Jurkat, Clone E6-1 (cell line): ENCODE measurements around the gene RAD18.

ENCODE experiments used
- DNase-seq: peaks from one replicate; pipeline ENCODE4 v3.0.0-alpha.2; 2011; ENCODE audit warnings: low read depth, low spot score
- H3K4me3 ChIP-seq: 2 replicates; pipeline ENCODE4 v1.5.1; 2011; ENCODE audit warnings: mild to moderate bottlenecking, low read length, control low read depth, moderate library complexity

Gene RAD18

DNA sequence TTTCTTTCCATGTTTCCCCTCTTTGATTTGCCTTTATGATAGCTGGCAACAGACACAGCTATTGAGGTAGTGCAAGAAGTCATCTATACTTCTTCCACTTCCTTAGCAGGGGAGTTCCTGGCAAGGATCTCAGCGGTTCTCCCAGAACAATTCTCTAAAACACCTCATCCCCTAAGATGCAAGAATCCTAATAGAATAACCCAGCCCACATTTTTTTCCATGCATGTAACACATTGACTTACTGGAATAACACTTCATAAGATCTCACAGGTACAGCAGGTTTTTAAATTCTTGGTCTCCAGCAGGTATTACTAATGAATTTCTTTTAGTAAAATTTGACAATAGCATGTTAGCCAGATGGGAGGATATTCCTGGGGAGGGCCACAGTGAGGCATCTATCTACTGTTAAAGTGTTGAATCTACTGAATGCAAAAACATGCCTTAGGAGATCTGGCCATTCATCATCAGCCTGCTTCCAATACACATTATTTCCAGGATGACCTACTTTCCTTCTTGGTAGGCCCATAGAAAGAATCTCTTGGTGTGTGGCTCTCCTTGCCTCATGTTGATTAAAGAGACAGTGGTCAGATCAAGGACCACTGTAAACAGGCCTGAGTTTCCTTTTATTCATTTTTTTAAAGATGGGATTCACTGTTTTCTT, 78.5 kb downstream of the RAD18 start:
- H3K4me3 ChIP-seq: no peak overlapping the region

GRCh38 chr3:8882642-8883041, 80.6 kb downstream of the RAD18 start:
- no peak for DNase-seq
- H3K4me3 ChIP-seq: no peak overlapping the region

More for the DNA sequence above, 78.5 kb downstream of the RAD18 start:
- DNase-seq: no peak

DNA sequence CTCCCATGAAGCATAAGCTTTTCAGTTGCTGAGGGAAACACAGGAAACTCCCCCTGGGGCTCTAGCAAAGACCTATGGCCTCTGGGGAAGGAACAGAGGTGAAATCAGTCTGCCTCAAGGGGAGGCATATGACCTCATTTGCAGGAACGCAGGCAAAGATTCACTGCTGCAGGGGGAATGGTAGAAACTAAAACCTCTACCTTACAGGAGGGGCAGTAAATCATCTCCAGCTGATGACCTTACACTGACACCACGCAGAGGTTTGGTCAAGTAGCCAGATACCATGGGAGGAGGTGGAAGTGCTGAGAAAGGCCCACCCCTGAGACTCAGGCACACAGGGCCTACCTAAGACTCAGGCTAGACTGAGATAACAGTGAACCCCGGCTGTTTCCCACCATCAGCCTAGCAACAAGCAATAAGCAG, 81.1 kb downstream of the RAD18 start:
- H3K4me3 ChIP-seq: no peak overlapping the region
- DNase-seq: no peak

DNA sequence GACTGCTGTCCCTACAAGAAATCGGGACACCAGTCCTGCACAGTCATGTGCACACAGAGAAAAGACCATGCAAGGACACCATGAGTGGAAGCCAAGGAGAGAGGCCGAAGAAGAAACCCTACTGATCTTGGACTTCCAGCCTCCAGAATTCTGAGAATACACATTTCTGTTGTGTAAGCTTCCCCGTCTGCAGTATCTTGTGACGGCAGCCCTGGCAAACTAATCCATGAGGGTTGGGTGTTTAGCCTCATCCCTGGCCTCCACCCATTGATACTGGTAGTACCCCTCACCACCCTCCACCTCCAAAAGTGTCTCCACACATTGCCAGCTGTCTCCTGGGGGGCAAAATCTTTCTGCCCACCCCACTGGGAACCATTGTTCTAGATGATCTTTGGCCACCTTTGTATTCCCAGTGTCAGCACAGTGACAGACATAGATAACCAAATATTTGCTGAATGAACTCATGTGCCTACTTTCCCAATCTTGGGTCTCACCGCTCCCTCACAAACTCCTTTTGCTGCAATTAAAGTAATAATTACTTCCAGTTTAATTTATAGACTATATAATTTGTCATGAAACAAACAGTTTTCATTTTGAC, 83.8 kb downstream of the RAD18 start:
- no peak overlapping the region for H3K4me3 ChIP-seq
- DNase-seq: no peak

GRCh38 chr3:8875836-8876235, 87.4 kb downstream of the RAD18 start:
- no peak overlapping the region for H3K4me3 ChIP-seq
- DNase-seq: no peak

DNA sequence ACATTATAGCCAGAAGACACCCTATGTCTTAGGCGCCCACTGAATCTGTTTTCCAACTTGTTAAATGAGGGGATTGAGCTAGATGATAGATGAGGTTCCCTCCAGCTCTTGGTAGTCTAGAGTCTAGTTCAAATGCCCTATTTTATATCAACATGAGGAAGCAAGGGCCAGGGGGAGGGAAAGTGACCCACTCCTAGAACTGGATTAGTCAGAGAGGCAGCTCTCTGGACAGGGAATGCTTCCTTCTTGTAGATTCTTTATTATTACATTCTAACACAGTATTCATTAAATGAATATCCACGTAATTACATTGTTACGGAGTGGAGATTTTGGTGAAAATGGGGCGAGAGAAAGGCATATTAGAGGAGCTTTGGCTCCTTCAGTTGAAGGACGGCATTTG, 89.5 kb downstream of the RAD18 start:
- DNase-seq: no peak
- H3K4me3 ChIP-seq: no peak overlapping the region

GRCh38 chr3:8872261-8872660, 91.0 kb downstream of the RAD18 start:
- no peak for DNase-seq

GRCh38 chr3:8871306-8871705, 92.0 kb downstream of the RAD18 start:
- H3K4me3 ChIP-seq: no peak overlapping the region
- no peak for DNase-seq

More at GRCh38 chr3:8872261-8872660, 91.0 kb downstream of the RAD18 start:
- H3K4me3 ChIP-seq: no peak overlapping the region

- DNase-seq: no peak
- no peak overlapping the region for H3K4me3 ChIP-seq
Measured at GRCh38 chr3:8870134-8870533, 93.1 kb downstream of the RAD18 start.

- DNase-seq: no peak
- H3K4me3 ChIP-seq: no peak overlapping the region
Measured at GRCh38 chr3:8869613-8870012, 93.7 kb downstream of the RAD18 start.

DNA sequence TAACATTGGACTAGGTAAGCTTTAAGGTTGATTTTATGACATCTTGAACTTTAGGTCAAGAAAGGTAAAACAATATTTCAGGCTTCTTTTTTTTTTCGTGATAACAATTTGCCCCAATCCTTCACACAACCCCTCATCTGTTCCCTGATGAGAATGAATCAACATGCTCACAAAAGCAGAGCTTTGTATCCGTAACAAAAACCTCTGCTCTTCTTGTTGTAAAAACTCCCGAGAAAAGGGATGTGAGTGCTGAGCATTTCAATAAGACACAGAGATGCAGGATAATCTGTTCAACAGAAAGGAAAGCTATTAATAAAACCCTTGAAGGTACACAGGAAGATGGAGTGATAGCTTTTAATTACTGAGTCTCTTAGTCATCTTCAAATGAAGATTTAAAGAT, 94.3 kb downstream of the RAD18 start:
- H3K4me3 ChIP-seq: no peak overlapping the region
- DNase-seq: no peak

- DNase-seq: no peak
- no peak overlapping the region for H3K4me3 ChIP-seq
Measured at GRCh38 chr3:8867646-8868045, 95.6 kb downstream of the RAD18 start.

GRCh38 chr3:8865697-8866096, 97.6 kb downstream of the RAD18 start:
- no peak overlapping the region for H3K4me3 ChIP-seq
- no peak for DNase-seq

DNA sequence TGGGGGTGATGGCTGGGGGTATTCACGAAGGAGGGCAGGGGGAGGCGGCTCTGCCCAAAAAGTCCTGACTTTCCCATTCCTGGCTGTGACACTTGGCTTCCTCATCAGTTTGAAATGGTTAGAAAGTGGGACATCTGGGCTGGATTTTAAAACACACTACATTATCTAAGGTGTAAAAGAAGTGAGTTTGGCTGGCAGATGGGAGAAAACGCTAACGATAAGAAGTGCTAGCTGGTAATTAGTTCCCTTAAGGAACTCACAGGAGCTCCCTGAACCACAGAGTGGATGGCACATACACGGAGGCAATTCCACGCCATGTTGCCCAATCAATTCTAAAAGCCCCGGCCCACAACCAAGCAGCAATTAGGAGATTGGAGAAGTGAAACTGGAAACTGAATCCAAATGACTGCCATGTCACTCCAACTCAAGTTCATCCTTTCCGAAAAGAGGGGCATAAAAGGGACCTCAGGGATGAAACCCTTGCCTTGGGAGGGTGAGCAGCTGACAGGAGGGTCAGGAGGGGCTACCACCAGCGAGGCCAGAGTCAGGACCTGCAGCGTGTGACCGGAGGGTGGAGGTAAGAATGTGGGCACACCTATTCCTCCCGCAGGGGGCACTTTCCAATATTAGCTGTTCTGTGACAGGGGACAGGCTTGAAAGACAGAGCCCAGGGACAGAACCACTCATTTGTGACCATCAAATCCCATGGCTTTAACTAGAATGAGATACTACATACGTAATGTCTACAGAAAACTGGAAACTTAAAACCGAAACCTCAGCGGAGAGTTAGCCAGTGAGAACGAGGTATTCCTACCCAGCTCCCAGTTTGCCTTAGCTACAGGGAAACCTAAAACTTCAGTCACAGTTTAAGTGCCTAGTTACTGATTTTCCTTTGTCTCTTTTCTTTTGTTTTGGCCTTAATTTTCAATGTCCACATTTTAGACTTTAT, 98.6 kb downstream of the RAD18 start:
- DNase-seq: no peak
- H3K4me3 ChIP-seq: no peak overlapping the region

GRCh38 chr3:8863891-8864290, 99.4 kb downstream of the RAD18 start:
- no peak overlapping the region for H3K4me3 ChIP-seq
- no peak for DNase-seq

DNA sequence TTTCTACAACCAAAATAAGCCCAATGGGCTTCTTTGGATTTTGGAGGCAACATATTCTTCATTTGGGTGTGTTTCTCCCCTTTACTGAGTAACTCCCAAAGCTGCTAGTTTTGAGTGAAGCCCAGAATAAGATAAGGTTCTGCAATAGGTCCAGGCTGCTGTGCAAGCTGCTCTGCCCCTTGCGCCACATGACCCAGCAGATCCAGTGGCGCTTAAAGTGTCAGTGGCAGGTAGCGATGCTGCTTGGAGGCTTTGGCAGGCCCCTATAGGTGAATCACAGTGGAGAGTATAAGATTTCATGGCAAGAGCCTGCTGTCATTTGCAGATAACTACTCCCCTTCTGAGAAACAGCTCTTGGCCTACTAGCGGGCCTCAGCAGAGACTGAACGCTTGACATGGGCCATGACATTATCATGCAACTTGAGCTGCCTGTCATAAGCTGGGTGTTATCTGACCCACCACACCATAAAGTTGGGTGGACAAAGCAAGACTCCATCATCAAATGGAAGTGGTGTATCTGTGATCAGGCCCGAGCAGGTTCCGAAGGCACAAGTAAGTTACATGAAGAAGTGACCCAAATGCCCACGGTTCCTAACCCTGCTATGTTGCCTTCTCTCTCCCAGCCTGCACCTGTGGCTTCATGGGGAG, 105.4 kb downstream of the RAD18 start:
- no peak for DNase-seq
- no peak overlapping the region for H3K4me3 ChIP-seq

- DNase-seq: no peak
- no peak overlapping the region for H3K4me3 ChIP-seq
Measured at GRCh38 chr3:8856721-8857120, 106.6 kb downstream of the RAD18 start.

DNA sequence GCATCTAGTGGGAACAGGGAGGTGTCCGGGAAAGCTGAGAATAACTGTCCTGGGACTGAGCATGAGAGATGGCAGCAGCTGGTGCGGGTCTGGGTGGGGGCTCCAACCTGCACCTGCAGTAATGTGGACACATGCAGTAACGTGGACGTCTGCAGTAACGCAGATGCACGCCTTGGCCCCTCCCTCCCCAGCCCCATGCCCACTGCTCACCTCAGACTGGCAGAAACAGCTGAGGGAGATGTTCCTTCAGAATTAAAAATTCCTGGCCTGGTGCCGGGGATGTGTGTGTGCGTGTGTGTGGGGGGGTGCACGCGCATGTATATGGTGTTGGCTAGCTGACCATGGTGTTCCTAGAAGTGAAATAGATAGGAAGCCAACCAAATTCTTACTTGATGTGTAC, 107.2 kb downstream of the RAD18 start:
- no peak overlapping the region for H3K4me3 ChIP-seq
- no peak for DNase-seq

- DNase-seq: no peak
- no peak overlapping the region for H3K4me3 ChIP-seq
Measured at GRCh38 chr3:8854656-8855055, 108.6 kb downstream of the RAD18 start.

- H3K4me3 ChIP-seq: no peak overlapping the region
- DNase-seq: no peak
Measured at GRCh38 chr3:8853081-8853480, 110.2 kb downstream of the RAD18 start.
